ENCODE data around the gene PBX3. TPM values are rescaled to one million over a fixed set of nuclear protein-coding genes. Genes with fewer than 3 reads are reported as not detected.

The PBX3 gene
- total and polyA plus RNA-seq, 9 of the 15 experiments (the other 6 are each of a cell fraction or from before 2014, with no cell fraction given), result 0.14 to 5.8 (median 0.92) TPM

- TF ChIP-seq THRA (IDR thresholded peaks at IDR 0.05), result no peak
- TF ChIP-seq ZNF449 (CRISPR knock-in tag; IDR thresholded peaks at IDR 0.05), result no peak
Observed at GRCh38 chr9:125929846-125930245, 182.7 kb downstream of the PBX3 start (continued).

GRCh38 chr9:125931211-125931610 lies 184.0 kb downstream of the PBX3 start:
- H3K9me3 ChIP-seq (replicated peaks; ENCODE audit: control insufficient read depth, insufficient read depth, low read depth, low read length), result no peaks in the 10 kb centered on the region
- intact Hi-C loops (cut with micrococcal nuclease), result no loop called here
- WGBS (ENCODE audit: insufficient coverage, low coverage, missing lambda C conversion rate), result 3% methylated on average over 4 of the region's 4 CpGs
- peaks cover 0 to 2% of the 10 kb centered on the region in 2 experiments; a peak in 2 of 5 replicates for H3K27me3 ChIP-seq (ENCODE audit: control insufficient read depth in 2 of 2, insufficient read depth in 2 of 2, low read length in 2 of 2)
- no peaks in the 10 kb centered on the region for H3K79me2 ChIP-seq (ENCODE audit: control insufficient read depth, insufficient read depth, low read length)
- no TSS peak for BruUV-seq (replicated peaks)
- ATAC-seq (no peak), FAIRE-seq (no peak), DNase-seq (ENCODE audit: extremely low read depth in 1 of 4, low spot score in 3 of 4) (no peak)
- no peak overlapping the region for H2AFZ ChIP-seq (ENCODE audit: low read depth, low read length)
- ChIA-PET CTCF (ENCODE audit: low intra/inter-chr PET ratio) (no interaction called here), POLR2A (interaction anchor here (1.2 kb wide), 1 partner anchor 35 kb away, joined by 3 read pairs; no protein-coding TSS in a partner anchor)
- H3K4me1 ChIP-seq (replicated peaks in 1 of 2; ENCODE audit: control insufficient read depth in 2 of 2, insufficient read depth in 2 of 2, low read length in 2 of 2), result no peaks in the 10 kb centered on the region
- no peak overlapping the region for H3K9ac ChIP-seq (ENCODE audit: insufficient read depth in 1 of 2, low read depth in 2 of 2, low read length in 2 of 2)
- no peaks in the 10 kb centered on the region for H3K9me1 ChIP-seq (ENCODE audit: control insufficient read depth, insufficient read depth, low read length)
- H3K4me3 ChIP-seq, result no peak overlapping the region
- no peaks in the 10 kb centered on the region for H4K20me1 ChIP-seq (replicated peaks; ENCODE audit: control insufficient read depth, insufficient read depth, low read length)
- no peaks in the 10 kb centered on the region for H3K36me3 ChIP-seq (ENCODE audit: control insufficient read depth, insufficient read depth, low read length)
- in situ Hi-C loops (cut with MboI), result no loop called here
- no peak overlapping the region for H3K4me2 ChIP-seq (ENCODE audit: insufficient read depth, low read length)
- H3K27ac ChIP-seq (ENCODE audit: extremely low read depth, low read depth, low read length), result no peak overlapping the region
- no peak for TF ChIP-seq TCF7L2 (IDR thresholded peaks at IDR 0.05; ENCODE audit: low read depth, low read length)
- no peak for TF ChIP-seq LARP7 (IDR thresholded peaks at IDR 0.05)
- no peak for TF ChIP-seq ZNF507 (tag; conservative IDR thresholded peaks at IDR 0.05)
- TF ChIP-seq, protein P1, sequence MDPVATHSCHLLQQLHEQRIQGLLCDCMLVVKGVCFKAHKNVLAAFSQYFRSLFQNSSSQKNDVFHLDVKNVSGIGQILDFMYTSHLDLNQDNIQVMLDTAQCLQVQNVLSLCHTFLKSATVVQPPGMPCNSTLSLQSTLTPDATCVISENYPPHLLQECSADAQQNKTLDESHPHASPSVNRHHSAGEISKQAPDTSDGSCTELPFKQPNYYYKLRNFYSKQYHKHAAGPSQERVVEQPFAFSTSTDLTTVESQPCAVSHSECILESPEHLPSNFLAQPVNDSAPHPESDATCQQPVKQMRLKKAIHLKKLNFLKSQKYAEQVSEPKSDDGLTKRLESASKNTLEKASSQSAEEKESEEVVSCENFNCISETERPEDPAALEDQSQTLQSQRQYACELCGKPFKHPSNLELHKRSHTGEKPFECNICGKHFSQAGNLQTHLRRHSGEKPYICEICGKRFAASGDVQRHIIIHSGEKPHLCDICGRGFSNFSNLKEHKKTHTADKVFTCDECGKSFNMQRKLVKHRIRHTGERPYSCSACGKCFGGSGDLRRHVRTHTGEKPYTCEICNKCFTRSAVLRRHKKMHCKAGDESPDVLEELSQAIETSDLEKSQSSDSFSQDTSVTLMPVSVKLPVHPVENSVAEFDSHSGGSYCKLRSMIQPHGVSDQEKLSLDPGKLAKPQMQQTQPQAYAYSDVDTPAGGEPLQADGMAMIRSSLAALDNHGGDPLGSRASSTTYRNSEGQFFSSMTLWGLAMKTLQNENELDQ (CRISPR knock-in tag; IDR thresholded peaks at IDR 0.05; ENCODE audit: borderline replicate concordance), result no peak
- TF ChIP-seq ZNF121 (CRISPR knock-in tag; conservative IDR thresholded peaks at IDR 0.05), result no peak
- TF ChIP-seq, protein P2, sequence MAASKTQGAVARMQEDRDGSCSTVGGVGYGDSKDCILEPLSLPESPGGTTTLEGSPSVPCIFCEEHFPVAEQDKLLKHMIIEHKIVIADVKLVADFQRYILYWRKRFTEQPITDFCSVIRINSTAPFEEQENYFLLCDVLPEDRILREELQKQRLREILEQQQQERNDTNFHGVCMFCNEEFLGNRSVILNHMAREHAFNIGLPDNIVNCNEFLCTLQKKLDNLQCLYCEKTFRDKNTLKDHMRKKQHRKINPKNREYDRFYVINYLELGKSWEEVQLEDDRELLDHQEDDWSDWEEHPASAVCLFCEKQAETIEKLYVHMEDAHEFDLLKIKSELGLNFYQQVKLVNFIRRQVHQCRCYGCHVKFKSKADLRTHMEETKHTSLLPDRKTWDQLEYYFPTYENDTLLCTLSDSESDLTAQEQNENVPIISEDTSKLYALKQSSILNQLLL (CRISPR knock-in tag; IDR thresholded peaks at IDR 0.05; ENCODE audit: borderline replicate concordance), result no peak
- no peak for TF ChIP-seq BACH1 (tag; IDR thresholded peaks at IDR 0.05)
- no peak for TF ChIP-seq POU5F1 (IDR thresholded peaks at IDR 0.05; ENCODE audit: borderline replicate concordance, low read depth, low read length, partially characterized antibody)
- no peak for TF ChIP-seq HCFC1 (IDR thresholded peaks at IDR 0.05; ENCODE audit: low read depth, low read length)
- no peak for TF ChIP-seq ZBTB5 (IDR thresholded peaks at IDR 0.05)
- no peak for TF ChIP-seq ZNF253 (CRISPR knock-in tag; conservative IDR thresholded peaks at IDR 0.05)
